Kasumi-1 (cell line): Measurements from ENCODE around the gene FSD1L.
"Not testable (repeated sequence)": the region's sequence is repeated elsewhere in the genome, so short reads cannot be mapped to it uniquely, and the experiment has no call there.

Experiments
- DNase-seq, 2 experiments: peaks; one replicate each; lab custom pipeline; 2025; lab: John Stamatoyannopoulos, UW

The FSD1L gene

GRCh38 chr9:105485131-105485530, 37.3 kb downstream of the FSD1L start:
- DNase-seq: no peak

- DNase-seq: no peak
These were observed 49.0 kb downstream of the FSD1L start for GRCh38 chr9:105496826-105497225.

GRCh38 chr9:105497704-105498103, 49.9 kb downstream of the FSD1L start:
- no peak for DNase-seq

GRCh38 chr9:105500108-105500766, 52.4 kb downstream of the FSD1L start:
- DNase-seq: peak; percentile 17 to 19

GRCh38 chr9:105501414-105501813, 53.6 kb downstream of the FSD1L start:
- DNase-seq: no peak

- no peak for DNase-seq
These were observed 54.4 kb downstream of the FSD1L start for GRCh38 chr9:105502276-105502675.

DNA sequence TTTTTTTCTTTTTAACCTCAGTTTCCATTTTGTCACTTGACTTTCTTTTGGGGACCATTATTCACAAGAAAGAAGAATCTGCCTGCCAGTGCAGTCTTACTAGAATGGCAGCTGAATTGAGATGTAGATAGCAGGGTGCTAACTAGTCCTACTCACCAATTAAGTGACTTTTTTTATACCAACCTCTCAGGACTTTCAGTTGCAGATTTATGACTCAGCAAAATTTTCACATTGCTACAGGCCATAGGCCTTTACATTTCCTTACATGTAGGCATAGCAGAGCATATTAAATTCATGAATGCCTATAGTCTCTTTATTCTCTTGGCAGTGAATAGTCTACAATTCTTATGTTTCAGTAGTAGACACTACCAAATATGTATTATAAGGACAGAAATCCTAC, 56.0 kb downstream of the FSD1L start:
- DNase-seq: no peak

DNA sequence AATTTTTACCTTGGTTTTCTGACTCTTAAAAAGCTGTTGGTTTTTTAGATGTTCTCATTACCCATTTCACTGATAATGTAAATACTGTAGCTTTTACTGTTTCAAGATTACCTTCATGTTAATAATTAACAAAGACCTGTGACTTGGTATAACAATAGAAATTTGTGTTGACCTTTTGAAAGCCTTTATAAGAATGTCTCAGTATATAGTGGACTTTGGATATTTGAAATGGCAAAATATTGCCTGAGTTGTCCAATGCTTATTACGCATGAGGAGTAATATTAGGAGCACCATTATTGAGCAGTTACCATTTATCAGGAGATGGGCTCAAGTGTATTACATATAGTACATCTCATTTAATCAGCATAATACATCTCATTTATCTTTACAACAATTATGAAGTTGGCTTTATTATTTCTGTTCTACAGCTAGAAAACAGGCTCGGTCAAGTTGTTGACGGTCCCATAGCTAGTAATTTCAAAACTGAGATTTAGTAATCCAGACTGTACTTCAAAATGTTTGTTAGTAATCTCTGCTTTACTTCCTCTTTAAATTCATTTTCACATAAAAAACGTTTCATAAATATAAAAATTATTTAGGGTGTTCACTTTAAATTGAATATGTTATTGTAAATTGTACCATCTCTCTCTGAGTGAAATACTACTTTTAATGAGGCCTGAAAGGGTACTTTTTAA, 59.4 kb downstream of the FSD1L start:
- DNase-seq: no peak

DNA sequence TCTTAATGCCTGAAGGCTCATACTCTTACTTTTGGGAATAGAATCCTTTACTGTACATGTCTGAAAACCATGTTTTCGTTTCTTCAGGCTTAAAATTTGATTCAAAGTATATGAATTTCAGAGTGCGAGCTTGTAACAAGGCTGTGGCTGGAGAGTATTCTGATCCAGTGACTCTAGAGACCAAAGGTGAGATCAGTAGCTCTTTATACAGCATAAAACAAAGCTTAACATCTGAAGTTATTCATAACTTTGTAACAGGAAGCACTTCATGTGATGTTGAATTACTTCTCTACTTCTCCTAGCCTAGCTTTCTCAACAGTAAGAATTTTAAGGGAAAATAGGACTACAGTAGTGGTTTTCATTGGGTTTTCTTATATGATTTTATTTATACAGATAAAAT, 60.7 kb downstream of the FSD1L start:
- no peak for DNase-seq

DNA sequence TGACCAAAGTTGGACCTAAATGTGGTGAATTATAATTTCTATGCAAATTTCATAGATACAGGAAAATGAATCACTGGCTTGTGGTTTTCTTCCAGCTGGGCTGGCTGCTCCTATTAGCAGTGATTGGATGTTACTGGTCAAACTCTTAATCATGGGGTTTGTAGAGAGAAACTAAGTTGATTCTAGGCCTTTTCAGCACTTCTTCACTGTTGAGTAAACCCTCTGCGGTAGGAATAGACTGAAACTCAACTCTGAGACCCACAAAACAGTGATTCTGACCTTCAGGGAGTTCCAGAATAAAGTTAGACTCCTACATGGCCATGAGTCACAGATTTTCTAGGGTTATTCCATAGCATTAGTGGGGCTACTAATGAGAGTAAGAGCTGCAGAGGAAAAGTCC, 62.2 kb downstream of the FSD1L start:
- DNase-seq: no peak

- DNase-seq: no peak
These were observed 63.6 kb downstream of the FSD1L start for GRCh38 chr9:105511446-105511845.

DNA sequence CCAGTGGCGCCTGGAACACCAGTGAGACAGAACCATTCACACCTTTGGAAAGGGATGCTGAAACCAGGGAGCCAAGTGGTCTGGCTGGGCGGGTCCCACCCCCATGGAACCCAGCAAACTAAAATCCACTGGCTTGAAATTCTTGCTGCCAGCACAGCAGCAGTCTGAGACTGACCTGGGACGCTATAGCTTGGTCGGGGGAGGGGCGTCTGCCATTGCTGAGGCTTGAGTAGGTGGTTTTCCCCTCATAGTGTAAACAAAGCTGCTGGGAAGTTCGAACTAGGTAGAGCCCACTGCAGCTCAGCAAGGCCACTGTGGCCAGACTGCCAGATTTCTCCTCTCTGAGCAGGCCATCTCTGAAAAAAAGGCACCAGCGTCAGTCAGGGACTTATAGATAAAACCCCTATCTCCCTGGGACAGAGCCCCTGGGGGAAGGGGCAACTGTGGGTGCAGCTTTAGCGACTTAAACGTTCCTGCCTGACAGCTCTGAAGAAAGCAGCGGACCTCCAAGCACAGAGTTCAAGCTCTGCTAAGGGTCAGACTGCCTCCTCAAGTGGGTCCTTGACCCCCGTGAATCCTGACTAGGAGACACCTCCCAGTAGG, 68.1 kb downstream of the FSD1L start:
- no peak for DNase-seq

- not testable (repeated sequence) for DNase-seq
These were observed 72.0 kb downstream of the FSD1L start for GRCh38 chr9:105519710-105520369.

DNA sequence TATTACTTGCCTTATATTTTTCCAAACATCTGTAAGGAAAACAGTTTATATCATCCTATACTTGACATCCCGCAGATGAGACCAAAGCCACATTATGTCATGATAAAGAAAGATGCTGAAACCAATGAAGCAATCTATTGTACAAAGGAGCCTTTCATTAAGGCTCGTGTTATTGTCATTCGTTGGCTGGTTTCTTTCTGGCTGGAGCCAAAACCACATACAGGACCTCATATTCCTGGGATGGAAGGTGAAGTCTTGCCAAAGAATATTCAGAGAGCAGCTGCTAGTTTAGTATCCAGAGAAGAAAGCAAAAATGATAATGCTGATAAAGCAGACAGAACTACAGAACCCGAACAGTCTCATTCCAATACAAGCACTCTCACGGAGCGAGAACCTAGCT, 73.2 kb downstream of the FSD1L start:
- DNase-seq: not testable (repeated sequence)

- DNase-seq: not testable (repeated sequence)
These were observed 75.0 kb downstream of the FSD1L start for GRCh38 chr9:105522618-105523385.

- DNase-seq: no peak
These were observed 83.7 kb downstream of the FSD1L start for GRCh38 chr9:105531530-105531929.

DNA sequence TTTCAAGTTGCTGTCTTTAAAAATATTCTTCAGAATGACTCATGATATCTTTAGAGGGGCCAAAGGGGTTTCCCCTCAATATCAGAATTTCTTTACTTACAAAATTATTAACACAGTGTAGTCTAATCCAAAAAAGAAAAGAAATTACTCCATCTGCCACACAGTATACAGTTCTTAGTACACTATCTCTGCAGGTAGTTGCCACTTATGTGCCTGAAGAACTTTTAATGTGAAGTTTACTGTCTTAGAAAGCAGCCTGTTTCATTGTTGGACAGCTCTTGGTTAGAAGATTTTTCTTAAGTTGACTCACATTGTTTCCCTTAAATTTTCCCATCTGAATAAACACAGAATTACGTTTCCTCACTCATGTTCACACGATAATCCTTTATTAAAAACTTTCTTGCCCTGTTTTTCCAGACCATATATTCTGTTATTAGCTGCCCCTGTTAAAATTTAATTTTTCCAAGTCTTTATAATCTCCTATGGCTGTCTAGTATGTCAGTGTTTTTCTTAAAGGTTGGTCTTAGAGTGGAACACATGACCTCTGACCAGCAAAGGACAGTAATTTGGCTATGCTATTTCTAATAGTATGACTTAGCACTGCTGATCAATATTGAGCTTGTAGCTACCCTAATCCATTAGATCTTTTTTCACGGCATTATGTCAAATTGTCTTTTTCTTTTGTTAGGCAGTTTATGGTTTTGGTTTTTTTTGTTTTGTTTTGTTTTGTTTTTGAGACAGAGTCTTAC, 88.3 kb downstream of the FSD1L start:
- DNase-seq: no peak

- DNase-seq: peak in 1 of 2 experiments; percentile 20
These were observed 91.6 kb downstream of the FSD1L start for GRCh38 chr9:105539452-105539851.

- DNase-seq: no peak
These were observed 94.0 kb downstream of the FSD1L start for GRCh38 chr9:105541838-105542237.

DNA sequence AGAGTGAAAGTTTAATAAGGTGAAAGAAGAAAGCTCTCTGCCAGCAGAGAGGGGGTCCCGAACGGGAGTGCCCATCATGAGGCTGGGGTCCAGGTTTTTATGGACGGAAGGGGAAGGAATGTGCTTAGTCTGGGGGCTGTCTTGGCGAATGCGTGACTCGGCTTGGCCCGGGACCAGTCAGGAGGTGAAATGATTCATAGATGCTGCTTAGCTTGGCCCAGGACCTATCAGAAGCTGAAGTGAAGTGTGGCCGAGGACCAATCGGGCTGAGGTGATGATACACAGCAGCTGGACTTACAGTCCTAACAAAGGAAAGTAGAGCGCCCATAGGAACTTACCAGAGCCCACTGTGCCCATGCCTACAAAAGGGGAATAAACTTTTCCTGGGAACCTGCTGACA, 106.2 kb downstream of the FSD1L start:
- DNase-seq: no peak
